Panc1 (cell line): ENCODE measurements around the gene CYP4V2.

Experiments used
- CTCF ChIP-seq: fragments of 450-650 bp; IDR thresholded peaks from 2 replicates; pipeline ENCODE4 v1.5.1; 2017; ENCODE audit warnings: mild to moderate bottlenecking
- POLR2AphosphoS5 ChIP-seq: IDR thresholded peaks from 2 replicates; pipeline ENCODE4 v1.6.1; 2012; ENCODE audit warnings: mild to moderate bottlenecking, low read depth, low read length, moderate library complexity
- TCF7L2 ChIP-seq: IDR thresholded peaks from 2 replicates; pipeline ENCODE4 v1.6.1; 2011; ENCODE audit warnings: mild to moderate bottlenecking, low read depth, low read length, inconsistent platforms

GRCh38 chr4:186201010-186201409, 9.6 kb downstream of the CYP4V2 start:
- TF ChIP-seq CTCF (no peak), POLR2AphosphoS5 (no peak), TCF7L2 (no peak)
